ENCODE data around the gene POR. TPM values are rescaled to one million over a fixed set of nuclear protein-coding genes. Genes with fewer than 3 reads are reported as not detected.

Gene POR
- total RNA-seq, 2 experiments from 2014 or later, result 24.9 to 33.8 TPM

DNA sequence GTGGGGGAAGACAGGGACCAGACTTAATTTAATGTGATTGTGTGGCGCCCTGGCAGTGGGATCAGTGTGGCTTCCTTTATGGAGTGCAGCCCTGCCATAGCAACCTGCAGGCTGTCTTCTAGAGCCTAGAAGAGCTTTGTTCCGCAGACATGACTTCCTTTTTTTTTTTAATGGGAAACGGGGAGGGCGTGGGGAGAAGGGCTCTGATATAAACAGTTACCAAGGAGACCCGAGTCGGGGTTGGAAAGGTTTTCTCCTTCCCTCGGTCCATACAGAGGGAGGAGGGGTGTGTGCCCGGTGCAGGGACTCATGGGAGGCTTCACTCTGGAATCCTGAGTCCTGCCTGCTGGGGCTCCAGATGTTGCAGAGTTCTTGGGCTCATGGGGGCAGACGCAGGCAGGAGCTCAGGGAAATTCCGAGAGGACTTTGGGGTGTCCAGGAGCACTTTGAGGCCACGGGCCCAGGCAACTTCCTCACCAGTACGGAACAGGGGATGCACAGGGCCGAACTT, 52.6 kb downstream of the POR start:
- no peak overlapping the region for H3K27ac Mint-ChIP-seq
- ATAC-seq, result no peak
- H3K36me3 Mint-ChIP-seq (ENCODE audit: low read depth), result peaks cover 5% of the 10 kb centered on the region
- POLR2A ChIA-PET, result interaction anchor here (0.6 kb wide), 1 partner anchor 1485 kb away, joined by 7 read pairs; no protein-coding TSS in a partner anchor
- no peaks in the 10 kb centered on the region for H3K9me3 Mint-ChIP-seq (ENCODE audit: low read depth)
- CTCF ChIA-PET, result no interaction called here
- no peak for DNase-seq
- intact Hi-C loops (cut with DNase I, micrococcal nuclease), result no loop called here
- no peaks in the 10 kb centered on the region for H3K27me3 Mint-ChIP-seq
- no peak overlapping the region for H3K4me3 Mint-ChIP-seq
- no peaks in the 10 kb centered on the region for H3K4me1 Mint-ChIP-seq

DNA sequence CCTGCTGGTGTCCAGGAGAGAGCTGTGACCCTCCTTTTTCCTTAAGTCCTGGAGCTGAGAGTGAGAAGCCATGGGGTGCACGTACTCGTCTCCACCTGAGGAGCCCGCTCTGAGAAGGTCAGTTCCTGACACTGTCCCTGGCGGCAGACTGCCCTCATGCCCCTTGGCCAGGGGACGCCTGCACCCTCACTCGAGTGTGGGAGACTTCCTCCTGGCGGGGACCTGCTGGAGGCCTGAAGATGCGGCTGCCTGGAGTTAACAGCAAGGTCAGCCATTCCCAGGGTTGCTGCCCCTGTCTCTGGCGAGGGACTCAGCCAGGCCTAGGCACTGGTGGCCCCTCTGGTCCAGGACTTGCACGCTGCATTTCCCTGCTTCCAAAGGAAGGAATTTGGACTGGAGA, 53.1 kb downstream of the POR start:
- Mint-ChIP-seq H3K4me3 (no peak overlapping the region), H3K27me3 (no peaks in the 10 kb centered on the region), H3K36me3 (ENCODE audit: low read depth) (peaks cover 5% of the 10 kb centered on the region), H3K9me3 (ENCODE audit: low read depth) (no peaks in the 10 kb centered on the region), H3K4me1 (no peaks in the 10 kb centered on the region), H3K27ac (no peak overlapping the region)
- CTCF ChIA-PET, result no interaction called here
- intact Hi-C loops (cut with DNase I, micrococcal nuclease), result no loop called here
- POLR2A ChIA-PET, result no interaction called here
- ATAC-seq (no peak), DNase-seq (no peak)

DNA sequence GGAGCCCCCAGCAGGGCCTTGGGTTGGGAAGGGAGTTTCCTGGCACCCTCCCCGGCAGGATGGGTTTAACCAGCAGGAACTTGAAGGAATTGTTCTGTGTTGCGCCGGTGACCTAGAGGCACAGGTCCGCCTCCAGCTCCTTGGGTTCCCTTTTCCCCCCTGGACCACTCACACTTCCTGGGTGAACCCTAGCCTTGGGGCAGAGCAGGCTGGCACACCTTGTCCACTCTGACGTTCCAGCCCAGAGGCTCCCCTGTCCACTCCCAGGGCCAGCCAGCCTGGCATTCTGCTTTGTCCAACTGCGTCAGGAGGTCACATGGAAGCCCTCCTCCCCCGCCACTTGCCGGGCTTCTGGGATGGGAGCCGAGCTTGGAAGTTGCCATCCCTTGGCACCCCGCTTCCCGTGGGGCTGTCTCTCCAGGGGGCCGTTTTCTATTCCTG, 53.6 kb downstream of the POR start:
- H3K4me1 Mint-ChIP-seq, result no peaks in the 10 kb centered on the region
- no peaks in the 10 kb centered on the region for H3K27me3 Mint-ChIP-seq
- ATAC-seq (no peak), DNase-seq (no peak)
- H3K4me3 Mint-ChIP-seq, result no peak overlapping the region
- ChIA-PET POLR2A (no interaction called here), CTCF (no interaction called here)
- peaks cover 3% of the 10 kb centered on the region for H3K36me3 Mint-ChIP-seq (ENCODE audit: low read depth)
- no peaks in the 10 kb centered on the region for H3K9me3 Mint-ChIP-seq (ENCODE audit: low read depth)
- intact Hi-C loops (cut with DNase I, micrococcal nuclease), result no loop called here
- no peak overlapping the region for H3K27ac Mint-ChIP-seq

DNA sequence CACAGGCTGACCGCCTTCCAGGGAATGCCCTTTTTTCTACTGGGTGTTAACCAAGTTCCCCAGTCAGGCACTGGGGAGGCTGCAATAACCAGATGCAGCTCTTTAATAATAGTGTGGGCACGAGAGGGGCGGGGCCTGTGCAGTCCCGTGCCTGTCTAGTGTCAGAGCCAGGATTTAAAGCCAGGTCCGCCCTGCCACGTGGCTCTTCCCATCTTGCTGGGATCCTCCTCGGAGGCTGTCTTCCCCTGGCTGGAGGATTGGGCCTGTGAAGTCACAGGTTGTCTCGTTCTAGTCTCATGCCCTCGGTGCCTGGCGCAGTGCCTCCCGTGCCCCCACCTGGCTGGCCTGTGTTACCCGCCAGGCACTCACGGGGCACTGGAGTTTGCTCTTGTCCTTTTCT, 54.2 kb downstream of the POR start:
- no peak for ATAC-seq
- no peak for DNase-seq
- Mint-ChIP-seq H3K9me3 (ENCODE audit: low read depth) (no peaks in the 10 kb centered on the region), H3K4me3 (no peak overlapping the region), H3K27ac (no peak overlapping the region), H3K36me3 (ENCODE audit: low read depth) (peaks cover 3% of the 10 kb centered on the region), H3K27me3 (no peaks in the 10 kb centered on the region), H3K4me1 (no peaks in the 10 kb centered on the region)
- ChIA-PET POLR2A (no interaction called here), CTCF (no interaction called here)
- intact Hi-C loops (cut with DNase I, micrococcal nuclease), result no loop called here

DNA sequence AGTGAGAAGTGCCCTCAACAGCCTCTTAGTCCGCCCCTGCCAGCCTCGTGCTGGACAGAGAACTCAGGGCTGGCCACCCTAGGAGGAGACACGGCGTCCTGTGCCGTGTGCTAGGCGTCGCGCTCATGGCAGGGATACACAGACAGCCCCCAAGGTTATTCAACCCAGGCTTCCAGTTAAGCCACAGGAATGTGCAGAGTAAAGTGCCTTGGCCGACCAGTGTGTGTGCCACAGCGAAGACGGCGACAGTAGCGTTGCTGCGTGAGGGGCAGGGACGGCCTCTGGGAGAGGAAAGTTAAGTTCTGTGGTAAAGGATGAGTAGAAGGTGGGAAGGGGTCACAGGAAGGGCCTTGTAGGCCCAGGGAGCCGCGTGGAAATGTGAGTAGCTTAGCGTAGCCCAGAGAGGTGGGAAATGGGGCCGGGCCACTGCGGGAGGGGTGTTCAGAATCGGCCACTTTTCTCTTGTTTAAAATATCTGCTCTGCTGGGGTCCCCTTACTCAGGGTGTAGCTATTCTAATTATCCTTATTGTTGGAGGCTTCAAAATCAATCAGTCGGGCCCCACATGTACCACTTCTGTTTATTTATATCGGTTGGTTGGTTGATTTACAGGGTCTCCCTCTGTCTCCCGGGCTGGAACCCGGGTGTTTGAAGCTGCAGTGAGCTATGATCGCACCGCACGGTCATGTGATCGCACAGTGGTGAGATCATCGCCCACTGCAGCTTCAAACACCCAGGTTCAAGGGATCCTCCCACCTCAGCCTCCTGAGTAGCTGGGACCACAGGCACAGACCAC, 54.9 kb downstream of the POR start:
- Mint-ChIP-seq H3K9me3 (ENCODE audit: low read depth) (no peaks in the 10 kb centered on the region), H3K36me3 (ENCODE audit: low read depth) (peaks cover 5% of the 10 kb centered on the region)
- POLR2A ChIA-PET, result interaction anchor here (0.6 kb wide), 1 partner anchor 51 kb away, joined by 3 read pairs; no protein-coding TSS in a partner anchor

DNA sequence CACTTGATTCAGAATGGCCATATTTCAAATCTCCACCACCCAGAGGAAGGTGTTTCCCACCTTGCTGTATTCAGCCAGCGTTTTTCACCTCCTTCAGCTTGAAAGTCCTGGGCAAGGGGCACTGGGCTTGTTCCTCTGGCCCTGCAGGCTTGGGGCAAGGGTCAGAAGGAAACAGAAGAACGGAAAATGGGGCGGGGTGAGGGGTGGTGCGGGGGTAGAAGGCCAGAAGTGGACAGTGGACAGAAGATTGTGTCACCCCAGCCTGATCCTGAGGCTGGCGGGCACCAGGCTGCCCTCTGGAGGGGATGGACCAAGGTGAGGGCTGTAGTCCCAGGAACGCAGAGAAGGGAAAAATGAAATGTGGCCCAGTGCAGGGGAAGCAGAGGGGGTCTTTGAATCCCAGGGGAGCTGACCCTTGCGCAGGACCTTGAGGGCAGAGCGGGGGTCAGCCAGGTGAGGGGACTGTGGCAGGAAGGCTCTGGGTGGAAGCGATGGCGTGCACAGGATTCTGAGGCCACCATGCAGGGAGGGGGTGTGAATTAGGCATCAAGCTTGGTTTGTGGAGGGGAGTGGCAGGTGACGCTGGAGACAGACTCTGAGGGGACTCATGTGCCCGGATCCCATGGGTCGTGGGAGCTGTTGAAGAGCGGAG, 56.5 kb downstream of the POR start:
- Mint-ChIP-seq H3K9me3 (ENCODE audit: low read depth) (no peaks in the 10 kb centered on the region), H3K4me3 (no peak overlapping the region), H3K27me3 (no peaks in the 10 kb centered on the region), H3K36me3 (ENCODE audit: low read depth) (peaks cover 5% of the 10 kb centered on the region), H3K27ac (no peak overlapping the region), H3K4me1 (no peaks in the 10 kb centered on the region)
- ATAC-seq (no peak), DNase-seq (no peak)
- CTCF ChIA-PET, result interaction anchor here (1.2 kb wide), 1 partner anchor 105 kb away, joined by 4 read pairs; no protein-coding TSS in a partner anchor
- intact Hi-C loops (cut with DNase I, micrococcal nuclease), result no loop called here
- POLR2A ChIA-PET, result no interaction called here

More for the DNA sequence above, 54.9 kb downstream of the POR start:
- DNase-seq (no peak), ATAC-seq (no peak)
- no peaks in the 10 kb centered on the region for H3K27me3 Mint-ChIP-seq
- no peaks in the 10 kb centered on the region for H3K4me1 Mint-ChIP-seq
- CTCF ChIA-PET, result no interaction called here
- H3K27ac Mint-ChIP-seq, result no peak overlapping the region
- no peak overlapping the region for H3K4me3 Mint-ChIP-seq
- intact Hi-C loops (cut with DNase I, micrococcal nuclease), result no loop called here

DNA sequence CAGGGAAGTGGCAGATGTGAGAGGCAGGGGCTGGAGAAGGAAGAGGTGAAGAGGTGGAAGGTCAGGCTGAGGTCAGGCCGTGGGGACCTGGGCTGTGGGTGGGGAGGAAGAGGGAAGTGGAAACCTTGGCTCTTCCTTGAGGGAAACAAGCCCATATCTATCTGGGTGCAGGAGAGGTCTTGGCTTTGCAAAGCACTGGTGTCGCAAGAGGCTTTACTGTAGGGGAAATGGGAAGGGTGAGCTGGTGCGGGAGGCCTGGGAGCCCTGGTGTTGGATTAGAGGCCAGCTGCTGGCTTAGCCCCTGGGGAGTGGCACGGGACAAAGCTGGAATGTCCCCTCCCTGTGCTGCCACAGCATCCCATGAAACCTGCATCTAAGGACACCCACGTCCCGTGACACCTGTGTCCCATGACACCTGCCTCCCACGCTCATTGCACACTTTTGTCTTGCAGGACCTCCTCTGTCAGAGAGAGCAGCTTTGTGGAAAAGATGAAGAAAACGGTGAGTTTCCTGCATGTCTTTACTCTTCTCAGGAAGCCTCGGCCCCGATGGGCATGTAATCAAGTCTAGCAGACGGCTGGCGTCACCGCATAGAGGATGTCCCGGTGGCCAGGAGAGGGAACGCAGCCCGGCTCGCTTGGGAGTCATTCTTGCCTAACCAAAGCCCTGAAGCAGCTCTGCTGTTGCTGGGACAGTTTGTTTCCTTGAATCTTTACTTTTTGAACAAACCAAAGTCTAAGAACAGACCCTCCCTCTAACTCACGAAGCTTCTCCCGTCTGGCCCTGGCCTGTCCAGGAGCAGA, 57.2 kb downstream of the POR start:
- DNase-seq, result peak; percentile 33
- no peak overlapping the region for H3K27ac Mint-ChIP-seq
- H3K4me3 Mint-ChIP-seq, result no peak overlapping the region
- intact Hi-C loops (cut with DNase I, micrococcal nuclease), result no loop called here
- no peak for ATAC-seq
- H3K4me1 Mint-ChIP-seq, result no peaks in the 10 kb centered on the region
- H3K27me3 Mint-ChIP-seq, result no peaks in the 10 kb centered on the region
- CTCF ChIA-PET, result interaction anchor here (0.8 to 1.2 kb wide), 3 partner anchors 48 to 105 kb away, joined by 3 to 4 read pairs (median 4); no protein-coding TSS in a partner anchor
- H3K9me3 Mint-ChIP-seq (ENCODE audit: low read depth), result no peaks in the 10 kb centered on the region
- POLR2A ChIA-PET, result interaction anchor here (0.6 kb wide), 1 partner anchor 359 kb away, joined by 3 read pairs; no protein-coding TSS in a partner anchor
- H3K36me3 Mint-ChIP-seq (ENCODE audit: low read depth), result peaks cover 5% of the 10 kb centered on the region

DNA sequence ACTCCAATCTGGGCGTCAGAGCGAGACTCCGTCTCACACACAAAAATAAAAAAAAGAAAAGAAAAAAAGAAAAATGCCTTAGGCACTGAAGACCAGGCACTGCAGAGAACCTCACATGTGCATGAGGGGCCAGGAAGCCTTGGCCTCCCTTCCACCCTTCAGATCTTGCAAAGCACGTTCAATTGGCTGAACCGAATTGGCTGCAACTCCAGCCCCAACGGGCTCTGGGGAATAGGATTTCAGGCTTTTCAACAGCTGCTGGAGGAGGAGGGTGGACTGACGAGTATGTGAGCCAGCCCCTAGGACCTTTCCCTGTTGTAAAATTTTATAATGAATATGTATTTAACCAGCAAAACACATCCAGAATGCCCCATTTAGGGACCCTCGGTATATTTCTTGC, 62.8 kb downstream of the POR start:
- Mint-ChIP-seq H3K9me3 (ENCODE audit: low read depth) (no peaks in the 10 kb centered on the region), H3K27ac (no peak overlapping the region), H3K36me3 (ENCODE audit: low read depth) (peaks cover 1% of the 10 kb centered on the region), H3K4me1 (no peaks in the 10 kb centered on the region), H3K4me3 (no peak overlapping the region), H3K27me3 (no peaks in the 10 kb centered on the region)
- no peak for DNase-seq
- no peak for ATAC-seq
- ChIA-PET POLR2A (no interaction called here), CTCF (interaction anchor here (0.5 to 0.7 kb wide), 2 partner anchors 28 to 42 kb away, joined by 3 read pairs; no protein-coding TSS in a partner anchor)
- intact Hi-C loops (cut with DNase I, micrococcal nuclease), result no loop called here

DNA sequence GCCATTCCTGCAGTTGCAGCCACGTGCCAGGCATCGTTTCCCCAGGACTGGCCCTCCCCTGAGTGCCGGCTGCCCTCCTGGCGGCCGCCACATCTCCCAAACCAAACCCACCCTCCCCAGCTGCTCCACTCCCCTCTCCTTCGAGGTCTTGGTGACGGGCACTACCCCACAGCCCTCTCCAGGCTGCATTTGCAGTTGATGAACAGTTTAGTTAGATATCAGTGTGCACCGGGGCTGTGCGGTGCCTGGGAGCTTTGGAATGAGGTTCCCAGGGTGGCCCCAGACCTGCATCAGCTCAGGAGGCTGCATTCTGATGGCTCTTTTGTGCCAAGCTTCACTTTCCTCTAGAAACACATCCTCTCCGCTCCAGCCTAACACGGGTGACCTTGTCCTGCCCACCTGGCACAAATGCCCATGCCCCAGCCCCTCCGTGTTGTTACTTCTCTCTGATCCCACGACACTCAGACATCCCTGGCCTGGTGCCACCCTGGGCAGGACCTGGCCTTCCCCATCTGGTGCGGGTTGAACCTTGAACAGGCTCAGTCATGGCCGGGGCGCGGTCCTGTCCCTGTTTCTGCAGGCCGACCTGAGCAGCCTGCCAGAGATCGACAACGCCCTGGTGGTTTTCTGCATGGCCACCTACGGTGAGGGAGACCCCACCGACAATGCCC, 64.9 kb downstream of the POR start:
- no peaks in the 10 kb centered on the region for H3K27me3 Mint-ChIP-seq
- no peak overlapping the region for H3K4me3 Mint-ChIP-seq
- peaks cover 1% of the 10 kb centered on the region for H3K36me3 Mint-ChIP-seq (ENCODE audit: low read depth)
- POLR2A ChIA-PET, result no interaction called here
- no peaks in the 10 kb centered on the region for H3K9me3 Mint-ChIP-seq (ENCODE audit: low read depth)
- no peaks in the 10 kb centered on the region for H3K4me1 Mint-ChIP-seq
- no peak for ATAC-seq
- H3K27ac Mint-ChIP-seq, result peak overlapping the region; percentile 24
- CTCF ChIA-PET, result interaction anchor here (0.5 kb wide), 1 partner anchor 48 kb away, joined by 3 read pairs; no protein-coding TSS in a partner anchor
- DNase-seq, result no peak
- intact Hi-C loops (cut with DNase I, micrococcal nuclease), result no loop called here

DNA sequence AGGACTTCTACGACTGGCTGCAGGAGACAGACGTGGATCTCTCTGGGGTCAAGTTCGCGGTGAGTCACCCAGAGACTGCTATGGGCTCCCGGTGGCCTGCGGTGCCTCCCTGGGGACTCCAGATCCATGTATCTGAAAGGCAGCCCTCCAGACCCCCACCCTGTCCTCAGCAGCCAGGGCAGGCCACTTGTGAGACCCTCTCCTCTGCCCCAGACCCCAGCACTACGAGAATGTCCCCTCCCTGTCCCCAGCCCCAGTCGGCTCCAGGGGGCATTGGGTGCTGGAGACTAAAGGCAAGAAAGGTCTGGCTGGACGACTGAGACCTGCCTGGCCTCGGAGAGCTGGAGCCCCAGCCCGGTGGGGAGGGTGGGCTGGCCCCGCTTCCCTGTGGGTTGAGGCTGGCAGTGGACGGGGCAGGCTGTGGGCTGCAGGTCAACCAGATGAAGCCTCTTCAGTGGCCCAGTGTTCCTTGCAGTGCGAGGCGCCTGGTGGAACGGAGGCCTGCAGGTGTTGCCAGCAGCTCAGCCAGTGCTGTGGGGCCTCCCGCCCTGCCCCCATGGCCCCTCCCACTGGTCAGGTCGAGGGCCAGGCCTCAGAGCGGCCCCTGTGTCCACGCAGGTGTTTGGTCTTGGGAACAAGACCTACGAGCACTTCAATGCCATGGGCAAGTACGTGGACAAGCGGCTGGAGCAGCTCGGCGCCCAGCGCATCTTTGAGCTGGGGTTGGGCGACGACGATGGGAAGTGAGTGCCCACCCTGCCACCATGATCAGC, 65.7 kb downstream of the POR start:
- Mint-ChIP-seq H3K4me3 (no peak overlapping the region), H3K9me3 (ENCODE audit: low read depth) (no peaks in the 10 kb centered on the region), H3K27me3 (no peaks in the 10 kb centered on the region), H3K27ac (no peak overlapping the region), H3K36me3 (ENCODE audit: low read depth) (peaks cover 1% of the 10 kb centered on the region), H3K4me1 (no peaks in the 10 kb centered on the region)
- ATAC-seq (no peak), DNase-seq (no peak)
- intact Hi-C loops (cut with DNase I, micrococcal nuclease), result no loop called here
- POLR2A ChIA-PET, result no interaction called here
- CTCF ChIA-PET, result interaction anchor here (0.5 kb wide), 1 partner anchor 49 kb away, joined by 3 read pairs; no protein-coding TSS in a partner anchor

DNA sequence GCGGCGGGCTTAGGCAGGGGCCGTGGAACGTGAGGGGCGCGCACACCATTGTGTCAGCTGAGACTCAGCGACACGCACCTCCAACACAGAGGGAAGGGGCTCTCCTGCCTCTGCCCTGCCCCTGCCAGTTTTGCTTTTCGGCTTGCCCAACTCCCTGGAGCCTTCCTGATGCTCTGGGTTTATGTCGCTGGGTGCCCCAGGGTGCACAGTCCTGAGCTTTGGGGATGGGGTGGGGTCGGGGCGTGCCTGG, 66.2 kb downstream of the POR start:
- POLR2A ChIA-PET, result no interaction called here
- H3K4me3 Mint-ChIP-seq, result no peak overlapping the region
- H3K9me3 Mint-ChIP-seq (ENCODE audit: low read depth), result no peaks in the 10 kb centered on the region
- no peaks in the 10 kb centered on the region for H3K4me1 Mint-ChIP-seq
- DNase-seq, result no peak
- H3K27ac Mint-ChIP-seq, result no peak overlapping the region
- H3K27me3 Mint-ChIP-seq, result no peaks in the 10 kb centered on the region
- intact Hi-C loops (cut with DNase I, micrococcal nuclease), result no loop called here
- no peak for ATAC-seq
- CTCF ChIA-PET, result no interaction called here
- H3K36me3 Mint-ChIP-seq (ENCODE audit: low read depth), result peaks cover 1% of the 10 kb centered on the region
